ENCODE results near the gene ST13.

ST13 gene

GRCh38 chr22:40808018-40808841 is 48.2 kb downstream of the ST13 start:
- TF ChIP-seq CTCF (IDR thresholded peaks at IDR 0.05; ENCODE audit: low read depth, low read length) (no peak), EZH2phosphoT487 (IDR thresholded peaks at IDR 0.05; ENCODE audit: low read depth) (no peak)
- H3K4me1 ChIP-seq (ENCODE audit: low read length), result peaks cover 13% of the 10 kb centered on the region
- no peaks in the 10 kb centered on the region for H3K9me3 ChIP-seq (ENCODE audit: insufficient read depth, low read length)
- H3K36me3 ChIP-seq (replicated peaks; ENCODE audit: low read depth, low read length), result peaks cover 22% of the 10 kb centered on the region
- H3K27ac ChIP-seq (ENCODE audit: low read length), result no peak overlapping the region
- H3K4me2 ChIP-seq (ENCODE audit: low read length), result no peak overlapping the region
- no peak overlapping the region for H3K4me3 ChIP-seq (ENCODE audit: low read length)
- peaks cover 100% of the 10 kb centered on the region for H3K79me2 ChIP-seq (ENCODE audit: low read length)
- H3K9ac ChIP-seq (ENCODE audit: low read length), result no peak overlapping the region
- no peak overlapping the region for H2AFZ ChIP-seq (ENCODE audit: low read depth, low read length)
- no peaks in the 10 kb centered on the region for H3K27me3 ChIP-seq (ENCODE audit: low read depth, low read length)
- H4K20me1 ChIP-seq (ENCODE audit: insufficient read depth, low read length), result peaks cover 60% of the 10 kb centered on the region

DNA sequence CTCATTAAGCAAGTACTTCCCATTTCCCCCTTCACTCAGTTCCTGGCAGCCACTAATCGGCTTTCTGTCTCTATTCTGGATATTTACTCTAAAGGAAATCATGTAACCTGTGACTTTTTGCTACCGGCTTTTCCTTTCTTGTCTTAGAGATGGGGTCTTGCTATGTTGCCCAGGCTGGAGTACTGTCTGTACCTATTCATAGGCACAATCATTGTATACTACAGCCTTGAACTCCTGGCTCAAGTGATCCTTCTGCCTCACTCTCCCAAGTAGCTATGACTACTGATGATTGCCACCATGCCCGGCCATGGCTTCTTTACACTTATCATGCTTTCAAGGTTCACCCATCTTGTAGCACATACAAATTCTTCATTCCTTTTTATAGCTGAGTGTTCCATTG is 49.7 kb downstream of the ST13 start:
- Histone ChIP-seq H3K36me3 (replicated peaks; ENCODE audit: low read depth, low read length) (peaks cover 26% of the 10 kb centered on the region), H3K4me1 (ENCODE audit: low read length) (peaks cover 14% of the 10 kb centered on the region)

DNA sequence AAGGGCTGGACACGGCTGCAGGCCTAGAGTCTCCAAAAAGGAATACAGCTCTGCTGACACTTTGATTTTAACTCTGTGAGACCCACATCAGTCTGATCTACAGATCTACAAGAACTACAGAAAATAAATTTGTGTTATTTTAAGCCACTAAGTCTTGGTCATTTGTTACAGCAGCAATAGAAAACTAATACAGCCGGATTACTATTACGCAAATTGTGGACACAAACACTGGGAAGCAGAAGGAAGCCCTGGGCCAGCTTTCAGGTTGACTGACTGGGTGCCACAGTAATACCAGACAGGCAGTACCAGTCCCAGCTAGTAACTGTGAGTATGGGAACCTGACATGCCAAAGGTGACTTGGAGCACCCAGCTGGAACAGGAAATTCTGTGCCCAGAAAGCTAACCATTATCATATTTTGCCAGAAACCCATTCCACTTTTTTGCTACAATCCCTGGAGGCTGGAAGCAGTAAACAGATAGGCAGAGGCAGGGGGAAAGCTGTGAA is 50.7 kb downstream of the ST13 start:
- peaks cover 14% of the 10 kb centered on the region for H3K4me1 ChIP-seq (ENCODE audit: low read length)
- TF ChIP-seq CTCF (IDR thresholded peaks at IDR 0.05; ENCODE audit: low read depth, low read length) (no peak), EZH2phosphoT487 (IDR thresholded peaks at IDR 0.05; ENCODE audit: low read depth) (no peak)
- H3K79me2 ChIP-seq (ENCODE audit: low read length), result peaks cover 95% of the 10 kb centered on the region
- no peaks in the 10 kb centered on the region for H3K9me3 ChIP-seq (ENCODE audit: insufficient read depth, low read length)
- no peak overlapping the region for H3K27ac ChIP-seq (ENCODE audit: low read length)
- no peaks in the 10 kb centered on the region for H3K27me3 ChIP-seq (ENCODE audit: low read depth, low read length)
- no peak overlapping the region for H3K4me2 ChIP-seq (ENCODE audit: low read length)
- no peak overlapping the region for H3K4me3 ChIP-seq (ENCODE audit: low read length)
- H3K36me3 ChIP-seq (replicated peaks; ENCODE audit: low read depth, low read length), result peaks cover 26% of the 10 kb centered on the region
- H3K9ac ChIP-seq (ENCODE audit: low read length), result no peak overlapping the region
- peaks cover 52% of the 10 kb centered on the region for H4K20me1 ChIP-seq (ENCODE audit: insufficient read depth, low read length)
- H2AFZ ChIP-seq (ENCODE audit: low read depth, low read length), result no peak overlapping the region

More for the DNA sequence above, 49.7 kb downstream of the ST13 start:
- TF ChIP-seq EZH2phosphoT487 (IDR thresholded peaks at IDR 0.05; ENCODE audit: low read depth) (no peak), CTCF (IDR thresholded peaks at IDR 0.05; ENCODE audit: low read depth, low read length) (no peak)
- Histone ChIP-seq H3K9me3 (ENCODE audit: insufficient read depth, low read length) (no peaks in the 10 kb centered on the region), H3K27ac (ENCODE audit: low read length) (no peak overlapping the region), H2AFZ (ENCODE audit: low read depth, low read length) (no peak overlapping the region), H3K9ac (ENCODE audit: low read length) (no peak overlapping the region), H3K4me3 (ENCODE audit: low read length) (no peak overlapping the region), H4K20me1 (ENCODE audit: insufficient read depth, low read length) (peaks cover 58% of the 10 kb centered on the region), H3K27me3 (ENCODE audit: low read depth, low read length) (no peaks in the 10 kb centered on the region), H3K4me2 (ENCODE audit: low read length) (no peak overlapping the region), H3K79me2 (ENCODE audit: low read length) (peaks cover 98% of the 10 kb centered on the region)

GRCh38 chr22:40805239-40805638 is 51.2 kb downstream of the ST13 start:
- Histone ChIP-seq H3K4me1 (ENCODE audit: low read length) (peaks cover 14% of the 10 kb centered on the region), H3K9me3 (ENCODE audit: insufficient read depth, low read length) (no peaks in the 10 kb centered on the region), H3K79me2 (ENCODE audit: low read length) (peaks cover 95% of the 10 kb centered on the region), H3K27ac (ENCODE audit: low read length) (no peak overlapping the region), H3K36me3 (replicated peaks; ENCODE audit: low read depth, low read length) (peaks cover 26% of the 10 kb centered on the region), H3K4me3 (ENCODE audit: low read length) (no peak overlapping the region), H3K9ac (ENCODE audit: low read length) (no peak overlapping the region), H3K4me2 (ENCODE audit: low read length) (no peak overlapping the region), H3K27me3 (ENCODE audit: low read depth, low read length) (no peaks in the 10 kb centered on the region), H4K20me1 (ENCODE audit: insufficient read depth, low read length) (peaks cover 52% of the 10 kb centered on the region), H2AFZ (ENCODE audit: low read depth, low read length) (no peak overlapping the region)
- TF ChIP-seq CTCF (IDR thresholded peaks at IDR 0.05; ENCODE audit: low read depth, low read length), result no peak
- no peak for TF ChIP-seq EZH2phosphoT487 (IDR thresholded peaks at IDR 0.05; ENCODE audit: low read depth)
